ENCODE results near the gene DCUN1D3. TPM values are rescaled to one million over a fixed set of nuclear protein-coding genes. Genes with fewer than 3 reads are reported as not detected.

Gene DCUN1D3
- total and polyA plus RNA-seq, 2 donors (not counting 3 experiments of a cell fraction or from before 2014, with no cell fraction given), result 10.4 to 35.0 TPM

DNA sequence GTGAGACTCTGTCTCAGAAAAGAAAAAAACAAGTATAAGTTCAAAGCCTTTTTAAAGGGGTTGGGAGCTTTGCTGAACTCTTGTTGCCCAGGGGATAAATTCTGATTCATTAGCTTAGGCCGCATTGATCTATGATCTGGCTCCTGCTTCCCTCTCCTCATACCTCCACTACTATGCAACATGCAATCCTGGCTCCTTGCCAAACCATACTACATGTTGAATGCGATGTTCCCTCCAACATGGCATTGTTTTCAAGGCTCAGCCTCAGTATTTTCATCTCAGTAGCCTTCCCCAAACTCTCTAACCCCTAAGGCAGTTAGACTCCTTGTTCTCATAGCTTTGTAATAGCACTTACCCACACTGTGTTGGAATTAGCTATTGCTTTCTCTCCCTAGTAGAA lies 87.6 kb downstream of the DCUN1D3 start:
- CTCF ChIA-PET, result no interaction called here
- no peak overlapping the region for H3K9ac ChIP-seq (replicated peaks; ENCODE audit: extremely low read depth, insufficient read depth, low read length)
- FAIRE-seq (no peak), DNase-seq (ENCODE audit: low read depth, low spot score) (no peak)
- H4K20me1 ChIP-seq (replicated peaks; ENCODE audit: control insufficient read depth, extremely low read depth, insufficient read depth, low read length), result no peaks in the 10 kb centered on the region
- H3K4me3 ChIP-seq (replicated peaks in 1 of 3; ENCODE audit: insufficient read depth in 1 of 3, low read depth in 1 of 3, low read length in 3 of 3), result no peak overlapping the region
- H2AFZ ChIP-seq (ENCODE audit: low read depth, low read length), result no peak overlapping the region
- intact Hi-C loops (cut with micrococcal nuclease), result no loop called here
- H3K4me1 ChIP-seq (ENCODE audit: control insufficient read depth, extremely low read depth, insufficient read depth, low read length), result peaks cover 11% of the 10 kb centered on the region
- H3K9me1 ChIP-seq (replicated peaks; ENCODE audit: control insufficient read depth, extremely low read depth, insufficient read depth, low read length), result no peaks in the 10 kb centered on the region
- H3K79me2 ChIP-seq (ENCODE audit: control insufficient read depth, insufficient read depth, low read length), result no peaks in the 10 kb centered on the region
- H3K4me2 ChIP-seq (ENCODE audit: insufficient read depth, low read length), result no peak overlapping the region
- no peaks in the 10 kb centered on the region for H3K9me3 ChIP-seq (replicated peaks; ENCODE audit: control insufficient read depth, insufficient read depth, low read length)
- POLR2A ChIA-PET, result no interaction called here
- no peak for TF ChIP-seq POLR2A (IDR thresholded peaks at IDR 0.05; ENCODE audit: low read depth, low read length)
- TF ChIP-seq MYC (IDR thresholded peaks at IDR 0.05; ENCODE audit: low read depth, low read length), result no peak
- TF ChIP-seq, protein P1, sequence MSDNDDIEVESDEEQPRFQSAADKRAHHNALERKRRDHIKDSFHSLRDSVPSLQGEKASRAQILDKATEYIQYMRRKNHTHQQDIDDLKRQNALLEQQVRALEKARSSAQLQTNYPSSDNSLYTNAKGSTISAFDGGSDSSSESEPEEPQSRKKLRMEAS (IDR thresholded peaks at IDR 0.05; ENCODE audit: insufficient read depth, insufficient read length), result no peak
- TF ChIP-seq POLR2AphosphoS5 (IDR thresholded peaks at IDR 0.05; ENCODE audit: insufficient read depth, low read depth, low read length), result no peak
- TF ChIP-seq EZH2 (IDR thresholded peaks at IDR 0.05; ENCODE audit: borderline replicate concordance, low read depth, low read length, severe bottlenecking), result no peak
- no peak for TF ChIP-seq FOS (IDR thresholded peaks at IDR 0.05; ENCODE audit: borderline replicate concordance, insufficient read depth, low read length)
- no peak for TF ChIP-seq JUN (IDR thresholded peaks at IDR 0.05; ENCODE audit: borderline replicate concordance, insufficient read depth, insufficient read length, low read depth)
- TF ChIP-seq, protein P2, sequence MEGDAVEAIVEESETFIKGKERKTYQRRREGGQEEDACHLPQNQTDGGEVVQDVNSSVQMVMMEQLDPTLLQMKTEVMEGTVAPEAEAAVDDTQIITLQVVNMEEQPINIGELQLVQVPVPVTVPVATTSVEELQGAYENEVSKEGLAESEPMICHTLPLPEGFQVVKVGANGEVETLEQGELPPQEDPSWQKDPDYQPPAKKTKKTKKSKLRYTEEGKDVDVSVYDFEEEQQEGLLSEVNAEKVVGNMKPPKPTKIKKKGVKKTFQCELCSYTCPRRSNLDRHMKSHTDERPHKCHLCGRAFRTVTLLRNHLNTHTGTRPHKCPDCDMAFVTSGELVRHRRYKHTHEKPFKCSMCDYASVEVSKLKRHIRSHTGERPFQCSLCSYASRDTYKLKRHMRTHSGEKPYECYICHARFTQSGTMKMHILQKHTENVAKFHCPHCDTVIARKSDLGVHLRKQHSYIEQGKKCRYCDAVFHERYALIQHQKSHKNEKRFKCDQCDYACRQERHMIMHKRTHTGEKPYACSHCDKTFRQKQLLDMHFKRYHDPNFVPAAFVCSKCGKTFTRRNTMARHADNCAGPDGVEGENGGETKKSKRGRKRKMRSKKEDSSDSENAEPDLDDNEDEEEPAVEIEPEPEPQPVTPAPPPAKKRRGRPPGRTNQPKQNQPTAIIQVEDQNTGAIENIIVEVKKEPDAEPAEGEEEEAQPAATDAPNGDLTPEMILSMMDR (IDR thresholded peaks at IDR 0.05; ENCODE audit: extremely low read depth in 1 of 2, insufficient read depth in 1 of 2, low read depth in 1 of 2, low read length in 2 of 2), result no peak
- no peak for TF ChIP-seq GATA2 (IDR thresholded peaks at IDR 0.05; ENCODE audit: insufficient read depth, insufficient read length, low read depth, low read length)
- no TSS peak for BruUV-seq (replicated peaks)
- no peaks in the 10 kb centered on the region for H3K36me3 ChIP-seq (ENCODE audit: control insufficient read depth in 2 of 2, extremely low read depth in 1 of 2, insufficient read depth in 2 of 2, low read length in 2 of 2)
- no peaks in the 10 kb centered on the region for H3K27me3 ChIP-seq (ENCODE audit: control insufficient read depth in 2 of 2, insufficient read depth in 2 of 2, low read length in 2 of 2)
- dilution Hi-C loops (cut with MboI; ENCODE audit: extremely low pct_ligation_motif_present, low sequenced_read_pairs), result no loop called here
- no peak overlapping the region for H3K27ac ChIP-seq (ENCODE audit: insufficient read depth, low read depth, low read length)

Measured in endothelial cell of umbilical vein (primary cell).